Breast epithelium (tissue), 4 donors: ENCODE data around the gene STK32A. TPM values are rescaled to one million over a fixed set of nuclear protein-coding genes. Genes with fewer than 3 reads are reported as not detected.

Experiments used
- DNase-seq, 2 donors: peaks; one replicate each; pipeline ENCODE4 v3.0.0-alpha.2; 2019; ENCODE audit warnings: low spot score in 2 of 2
- H3K27ac ChIP-seq, 2 donors: fragments of 200-600 bp; sonication (generic) in 1 of 2; one replicate each; pipeline ENCODE4 v1.5.1; 2016 to 2019; ENCODE audit warnings: mild to moderate bottlenecking in 1 of 2
- H3K27me3 ChIP-seq, 2 donors: fragments of 200-600 bp; sonication (generic) in 1 of 2; one replicate each; pipeline versions ENCODE4 v1.5.1 to v1.6.0; 2017 to 2019; ENCODE audit warnings: control low read depth in 1 of 2, mild to moderate bottlenecking in 1 of 2
- H3K36me3 ChIP-seq: fragments of 200-600 bp; one replicate; pipeline ENCODE4 v1.5.1; 2019
- H3K4me1 ChIP-seq, 2 donors: fragments of 200-600 bp; sonication (generic); one replicate each; pipeline ENCODE4 v1.5.1; 2016 to 2019; ENCODE audit warnings: control low read depth in 1 of 2
- H3K4me3 ChIP-seq, 3 donors: fragments of 200-600 bp; sonication (generic); 1 replicate in 2 of 3; 2 replicates in 1 of 3; pipeline ENCODE4 v1.5.1; 2016 to 2019; ENCODE audit warnings: mild to moderate bottlenecking in 3 of 3, moderate library complexity in 2 of 3
- H3K9me3 ChIP-seq, 2 donors: fragments of 200-600 bp; sonication (generic) in 1 of 2; one replicate each; pipeline ENCODE4 v1.5.1; 2016 to 2019; ENCODE audit warnings: control low read depth in 1 of 2
- CTCF ChIP-seq, 3 donors: fragments of 450-650 bp; IDR thresholded peaks; one replicate each; pipeline ENCODE4 v1.5.1; 2016 to 2017; ENCODE audit warnings: antibody characterized with exemption in 3 of 3, mild to moderate bottlenecking in 3 of 3, moderate library complexity in 3 of 3
- POLR2A ChIP-seq: fragments of 450-650 bp; IDR thresholded peaks from one replicate; pipeline ENCODE4 v1.6.1; 2016; ENCODE audit warnings: antibody characterized with exemption, mild to moderate bottlenecking, moderate library complexity
- POLR2AphosphoS5 ChIP-seq, 3 donors: sonication (generic); formaldehyde crosslinking; IDR thresholded peaks; one replicate each; pipeline ENCODE4 v1.6.1; 2017; ENCODE audit warnings: antibody characterized with exemption in 3 of 3
- intact Hi-C: fragments of 100-400 bp; cut with DNase I; formaldehyde crosslinking; loops from one replicate; pipeline ENCODE4 v1.15.1; 2023; ENCODE audit warnings: low total_unique reads
- total RNA-seq, 3 donors: library from RNA; depleted of rRNA; stranded (reverse); fragments of >200 nt; gene quantifications; one replicate each; pipeline ENCODE4 v1.1.0, GENCODE V29; 2016

The STK32A gene
- total RNA-seq, 3 donors from 2014 or later, result 2.0 to 6.9 (median 3.5) TPM

- Histone ChIP-seq H3K27me3 (no peaks in the 10 kb centered on the region), H3K36me3 (no peaks in the 10 kb centered on the region), H3K9me3 (no peaks in the 10 kb centered on the region), H3K4me1 (no peaks in the 10 kb centered on the region), H3K27ac (no peak overlapping the region), H3K4me3 (no peak overlapping the region)
- no peak for TF ChIP-seq POLR2A
- TF ChIP-seq POLR2AphosphoS5 (IDR thresholded peaks at IDR 0.05), result no peak
- TF ChIP-seq CTCF (IDR thresholded peaks at IDR 0.05), result no peak
- intact Hi-C loops, result no loop called here
- no peak for DNase-seq
These were observed 86.7 kb downstream of the STK32A start for GRCh38 chr5:147321569-147321968.

- TF ChIP-seq POLR2A (no peak), POLR2AphosphoS5 (IDR thresholded peaks at IDR 0.05) (no peak), CTCF (IDR thresholded peaks at IDR 0.05) (no peak)
- intact Hi-C loops, result no loop called here
- H3K27me3 ChIP-seq, result no peaks in the 10 kb centered on the region
- no peak overlapping the region for H3K4me3 ChIP-seq
- no peaks in the 10 kb centered on the region for H3K9me3 ChIP-seq
- no peaks in the 10 kb centered on the region for H3K36me3 ChIP-seq
- H3K4me1 ChIP-seq, result no peaks in the 10 kb centered on the region
- no peak overlapping the region for H3K27ac ChIP-seq
- DNase-seq, result no peak
These were observed 92.6 kb downstream of the STK32A start for GRCh38 chr5:147327421-147327820.

- Histone ChIP-seq H3K27me3 (no peaks in the 10 kb centered on the region), H3K36me3 (no peaks in the 10 kb centered on the region), H3K9me3 (no peaks in the 10 kb centered on the region), H3K27ac (no peak overlapping the region), H3K4me1 (no peaks in the 10 kb centered on the region), H3K4me3 (no peak overlapping the region)
- TF ChIP-seq POLR2A (no peak), POLR2AphosphoS5 (IDR thresholded peaks at IDR 0.05) (no peak), CTCF (IDR thresholded peaks at IDR 0.05) (no peak)
- intact Hi-C loops, result no loop called here
- no peak for DNase-seq
These were observed 93.1 kb downstream of the STK32A start for GRCh38 chr5:147327905-147328304.

GRCh38 chr5:147332658-147333057 is 97.8 kb downstream of the STK32A start:
- Histone ChIP-seq H3K9me3 (no peaks in the 10 kb centered on the region), H3K4me3 (no peak overlapping the region), H3K4me1 (no peaks in the 10 kb centered on the region), H3K36me3 (no peaks in the 10 kb centered on the region), H3K27ac (no peak overlapping the region), H3K27me3 (no peaks in the 10 kb centered on the region)
- intact Hi-C loops, result no loop called here
- no peak for DNase-seq
- no peak for TF ChIP-seq CTCF (IDR thresholded peaks at IDR 0.05)
- TF ChIP-seq POLR2AphosphoS5 (IDR thresholded peaks at IDR 0.05), result no peak
- TF ChIP-seq POLR2A, result no peak

GRCh38 chr5:147336876-147337275 is 102.0 kb downstream of the STK32A start:
- DNase-seq, result no peak
- peaks cover 0 to 3% of the 10 kb centered on the region in 2 donors for H3K9me3 ChIP-seq
- intact Hi-C loops, result no loop called here
- TF ChIP-seq POLR2AphosphoS5 (IDR thresholded peaks at IDR 0.05), result no peak
- no peak for TF ChIP-seq CTCF (IDR thresholded peaks at IDR 0.05)
- no peak for TF ChIP-seq POLR2A
- H3K27me3 ChIP-seq, result no peaks in the 10 kb centered on the region
- no peaks in the 10 kb centered on the region for H3K36me3 ChIP-seq
- no peak overlapping the region for H3K27ac ChIP-seq
- no peak overlapping the region for H3K4me3 ChIP-seq
- H3K4me1 ChIP-seq, result no peaks in the 10 kb centered on the region
